Ascending aorta (tissue), 2 donors: ENCODE measurements around the gene RNF166. TPM values are rescaled to one million over a fixed set of nuclear protein-coding genes. Genes with fewer than 3 reads are reported as not detected.

Experiments used
- DNase-seq, 2 donors: peaks; one replicate each; pipeline ENCODE4 v3.0.0-alpha.2; 2019; ENCODE audit warnings: low spot score in 2 of 2
- H3K27ac ChIP-seq, 2 donors: fragments of 200-600 bp; sonication (generic); one replicate each; pipeline ENCODE4 v1.5.1; 2016 to 2017; ENCODE audit warnings: mild to moderate bottlenecking in 1 of 2
- H3K27me3 ChIP-seq: fragments of 200-600 bp; sonication (generic); one replicate; pipeline ENCODE4 v1.5.1; 2017
- H3K36me3 ChIP-seq, 2 donors: fragments of 200-600 bp; sonication (generic); one replicate each; pipeline ENCODE4 v1.5.1; 2016
- H3K4me1 ChIP-seq, 2 donors: fragments of 200-600 bp; sonication (generic); one replicate each; pipeline ENCODE4 v1.5.1; 2016 to 2017; ENCODE audit warnings: mild to moderate bottlenecking in 1 of 2
- H3K4me3 ChIP-seq, 2 donors: fragments of 200-600 bp; sonication (generic); one replicate each; pipeline ENCODE4 v1.5.1; 2016 to 2017; ENCODE audit warnings: mild to moderate bottlenecking in 1 of 2
- H3K9me3 ChIP-seq, 2 donors: fragments of 200-600 bp; sonication (generic); one replicate each; pipeline ENCODE4 v1.5.1; 2016
- intact Hi-C: fragments of 100-400 bp; cut with DNase I; formaldehyde crosslinking; loops from one replicate; pipeline ENCODE4 v1.15.1; 2023
- total RNA-seq: library from RNA; depleted of rRNA; stranded (reverse); fragments of >200 nt; gene quantifications from one replicate; pipeline ENCODE4 v1.1.0, GENCODE V29; 2016
- TF ChIP-seq, protein P1 (sequence below), 3 experiments: fragments of 200-600 bp in 2 of 3; fragments of 450-650 bp in 1 of 3; sonication (generic) in 2 of 3; IDR thresholded peaks; one replicate each; pipeline ENCODE4 v1.5.1; 2016 to 2019; ENCODE audit warnings: antibody characterized with exemption in 3 of 3, mild to moderate bottlenecking in 1 of 3, moderate library complexity in 1 of 3

Gene RNF166
- total RNA-seq, 1 donor from 2014 or later, result 44.3 TPM

DNA sequence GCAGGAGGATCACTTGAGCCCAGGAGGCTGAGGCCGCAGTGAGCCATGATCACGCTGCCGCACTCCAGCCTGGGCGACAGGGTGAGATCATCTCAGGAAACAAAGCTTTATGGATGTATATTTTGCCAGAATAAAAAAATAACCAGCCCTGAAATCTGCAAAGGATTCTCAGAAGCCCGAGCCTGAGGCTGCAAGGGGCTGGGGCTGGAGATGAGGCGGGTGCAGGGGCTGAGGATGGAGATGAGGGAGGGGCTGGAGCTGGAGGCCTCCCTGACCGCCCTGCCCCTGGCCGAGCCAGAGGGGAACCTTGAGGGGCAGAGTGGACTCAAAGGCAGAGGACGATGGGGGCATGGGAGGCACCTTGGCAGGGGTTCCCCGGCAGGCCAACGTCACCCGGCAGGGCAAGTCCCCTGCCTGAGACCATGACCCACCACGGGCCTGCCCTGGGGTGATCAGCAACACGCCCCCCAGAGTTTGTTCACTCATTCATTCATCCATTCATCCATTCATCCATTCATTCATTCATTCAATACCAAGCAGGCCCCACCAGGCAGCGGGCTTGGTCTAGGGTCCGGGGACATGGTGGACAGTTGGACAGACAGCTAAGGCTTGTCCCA is 46.3 kb upstream of the RNF166 start:
- Histone ChIP-seq H3K27ac (no peak overlapping the region), H3K9me3 (no peaks in the 10 kb centered on the region), H3K4me1 (no peaks in the 10 kb centered on the region), H3K36me3 (peaks cover 0 to 6% of the 10 kb centered on the region in 2 donors), H3K4me3 (no peak overlapping the region), H3K27me3 (no peaks in the 10 kb centered on the region)
- intact Hi-C loops, result no loop called here
- TF ChIP-seq, protein P1, sequence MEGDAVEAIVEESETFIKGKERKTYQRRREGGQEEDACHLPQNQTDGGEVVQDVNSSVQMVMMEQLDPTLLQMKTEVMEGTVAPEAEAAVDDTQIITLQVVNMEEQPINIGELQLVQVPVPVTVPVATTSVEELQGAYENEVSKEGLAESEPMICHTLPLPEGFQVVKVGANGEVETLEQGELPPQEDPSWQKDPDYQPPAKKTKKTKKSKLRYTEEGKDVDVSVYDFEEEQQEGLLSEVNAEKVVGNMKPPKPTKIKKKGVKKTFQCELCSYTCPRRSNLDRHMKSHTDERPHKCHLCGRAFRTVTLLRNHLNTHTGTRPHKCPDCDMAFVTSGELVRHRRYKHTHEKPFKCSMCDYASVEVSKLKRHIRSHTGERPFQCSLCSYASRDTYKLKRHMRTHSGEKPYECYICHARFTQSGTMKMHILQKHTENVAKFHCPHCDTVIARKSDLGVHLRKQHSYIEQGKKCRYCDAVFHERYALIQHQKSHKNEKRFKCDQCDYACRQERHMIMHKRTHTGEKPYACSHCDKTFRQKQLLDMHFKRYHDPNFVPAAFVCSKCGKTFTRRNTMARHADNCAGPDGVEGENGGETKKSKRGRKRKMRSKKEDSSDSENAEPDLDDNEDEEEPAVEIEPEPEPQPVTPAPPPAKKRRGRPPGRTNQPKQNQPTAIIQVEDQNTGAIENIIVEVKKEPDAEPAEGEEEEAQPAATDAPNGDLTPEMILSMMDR (IDR thresholded peaks at IDR 0.05), result no peak
- DNase-seq, result no peak

DNA sequence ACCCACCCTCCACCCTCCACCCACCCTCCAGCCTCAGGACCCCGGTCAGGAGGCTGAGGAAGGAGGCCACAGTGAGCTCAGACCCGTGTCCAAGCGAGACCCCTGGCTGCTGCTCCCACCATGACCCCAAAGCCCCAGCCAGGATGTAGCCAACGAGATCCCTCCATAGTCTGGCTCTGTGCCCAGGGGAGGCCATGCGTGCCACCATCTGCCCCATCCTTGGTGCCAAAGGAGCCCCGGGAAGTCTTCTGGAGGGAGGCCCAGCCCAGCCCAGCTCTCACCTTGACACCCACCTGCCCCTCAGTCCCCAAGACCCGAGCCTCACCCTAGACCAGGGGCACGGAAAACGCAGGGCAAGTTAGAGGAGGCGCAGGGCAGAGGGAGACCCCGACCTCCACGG is 44.6 kb upstream of the RNF166 start:
- Histone ChIP-seq H3K27me3 (no peaks in the 10 kb centered on the region), H3K36me3 (peaks cover 0 to 6% of the 10 kb centered on the region in 2 donors), H3K9me3 (no peaks in the 10 kb centered on the region), H3K27ac (no peak overlapping the region), H3K4me3 (no peak overlapping the region), H3K4me1 (peaks cover 4% of the 10 kb centered on the region in 2 donors)
- TF ChIP-seq, protein P1 (IDR thresholded peaks at IDR 0.05), result no peak
- no peak for DNase-seq
- intact Hi-C loops, result no loop called here

DNA sequence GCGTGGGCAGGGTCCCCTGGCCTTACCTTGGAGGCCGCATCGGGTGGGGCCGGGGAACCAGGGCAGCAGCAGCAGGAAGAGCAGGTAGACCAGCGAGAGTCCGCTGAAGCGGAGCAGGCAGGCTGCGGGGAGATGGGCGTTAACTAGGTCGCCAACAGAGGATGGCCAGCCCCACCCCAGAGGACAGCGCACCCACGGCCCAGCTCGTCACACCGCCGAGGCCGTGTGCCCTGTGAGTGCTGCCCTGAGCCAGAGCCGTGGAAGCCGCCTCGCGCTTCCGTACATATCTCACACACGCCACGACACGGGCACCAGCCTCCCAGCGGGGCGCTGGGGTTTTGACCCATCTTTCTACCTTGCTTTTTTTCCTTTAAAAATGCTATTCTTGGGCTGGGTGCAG is 43.1 kb upstream of the RNF166 start:
- Histone ChIP-seq H3K27me3 (no peaks in the 10 kb centered on the region), H3K36me3 (peaks cover 0 to 6% of the 10 kb centered on the region in 2 donors), H3K27ac (no peak overlapping the region), H3K4me1 (peaks cover 4% of the 10 kb centered on the region in 2 donors), H3K9me3 (no peaks in the 10 kb centered on the region), H3K4me3 (no peak overlapping the region)
- no peak for DNase-seq
- TF ChIP-seq, protein P1 (IDR thresholded peaks at IDR 0.05), result no peak
- intact Hi-C loops, result no loop called here

DNA sequence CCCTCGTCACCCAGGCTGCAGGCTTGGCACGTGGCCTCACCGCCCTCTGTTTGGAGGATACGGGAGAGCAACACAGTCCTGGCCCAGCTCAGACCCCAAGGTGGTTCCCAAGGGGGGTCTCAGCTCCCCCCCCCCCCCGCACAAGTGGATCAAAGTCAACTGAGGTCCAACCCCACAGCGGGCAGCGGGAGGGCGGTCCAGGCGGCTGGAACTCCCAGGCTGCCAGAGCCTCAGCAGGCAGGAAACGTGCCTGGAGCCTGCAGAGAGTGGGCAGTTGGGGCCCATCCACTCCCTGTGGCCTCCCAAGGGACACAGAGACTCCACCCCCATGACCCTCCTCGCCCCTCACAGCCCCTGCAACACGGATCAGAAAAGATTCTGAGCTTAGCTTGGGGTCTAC is 42.2 kb upstream of the RNF166 start:
- Histone ChIP-seq H3K4me1 (peaks cover 6 to 9% of the 10 kb centered on the region in 2 donors), H3K36me3 (peaks cover 0 to 6% of the 10 kb centered on the region in 2 donors), H3K4me3 (no peak overlapping the region), H3K9me3 (no peaks in the 10 kb centered on the region), H3K27me3 (no peaks in the 10 kb centered on the region), H3K27ac (no peak overlapping the region)
- TF ChIP-seq, protein P1 (IDR thresholded peaks at IDR 0.05), result no peak
- intact Hi-C loops, result no loop called here
- DNase-seq, result no peak

DNA sequence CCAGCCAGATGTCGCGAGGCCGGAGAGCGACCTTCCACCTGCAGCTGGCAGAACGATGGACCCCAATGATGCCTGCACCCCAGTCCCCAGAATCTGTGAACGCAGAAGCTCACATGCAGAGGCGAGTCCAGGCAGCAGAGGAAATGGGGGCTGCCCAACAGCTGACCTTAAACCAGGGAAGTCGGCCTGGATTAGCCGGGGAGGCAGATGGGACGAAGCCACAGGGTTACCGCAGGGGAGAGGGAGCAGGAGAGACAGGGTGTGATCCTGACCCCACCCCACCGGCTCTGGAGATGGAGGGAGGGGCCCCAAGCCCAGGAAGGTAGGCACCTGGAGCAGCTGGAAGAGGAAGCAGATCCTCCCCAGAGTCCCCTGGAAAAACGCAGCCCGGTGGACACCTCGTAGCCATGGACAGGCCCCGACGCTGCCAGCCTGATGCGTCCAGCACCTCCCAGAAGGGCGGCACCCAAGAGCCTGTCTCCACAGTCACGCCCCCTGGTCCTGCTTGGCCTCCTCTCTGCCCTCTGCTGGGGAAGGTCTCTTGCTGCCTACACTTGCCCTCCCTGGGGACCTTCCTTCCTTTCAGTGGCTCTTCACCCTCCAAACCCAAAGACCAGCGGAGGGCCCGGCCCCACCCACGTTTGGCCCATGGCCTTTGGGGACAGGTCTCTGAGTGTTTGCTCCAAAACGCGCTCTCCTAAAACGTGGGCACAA is 41.5 kb upstream of the RNF166 start:
- Histone ChIP-seq H3K9me3 (no peaks in the 10 kb centered on the region), H3K27ac (no peak overlapping the region), H3K27me3 (no peaks in the 10 kb centered on the region), H3K4me3 (no peak overlapping the region), H3K36me3 (peaks cover 0 to 6% of the 10 kb centered on the region in 2 donors), H3K4me1 (peaks cover 6 to 9% of the 10 kb centered on the region in 2 donors)
- TF ChIP-seq, protein P1 (IDR thresholded peaks at IDR 0.05), result no peak
- no peak for DNase-seq
- intact Hi-C loops, result no loop called here
